ENCODE results near the gene AKIRIN2. TPM values are rescaled to one million over a fixed set of nuclear protein-coding genes. Genes with fewer than 3 reads are reported as not detected.

AKIRIN2 gene
- total and polyA plus RNA-seq, 9 donors = 24.3 to 53.6 (median 43.3) TPM

GRCh38 chr6:87654122-87654521 lies 47.9 kb downstream of the AKIRIN2 start:
- no peaks in the 10 kb centered on the region for H3K27me3 ChIP-seq
- TF ChIP-seq EP300 (IDR thresholded peaks at IDR 0.05) (no peak), CTCF (IDR thresholded peaks at IDR 0.05) (no peak), POLR2A (IDR thresholded peaks at IDR 0.05) (no peak)
- no peak for DNase-seq
- no peaks in the 10 kb centered on the region for H3K9me3 ChIP-seq
- no peak overlapping the region for H3K4me3 ChIP-seq
- peaks cover 1% of the 10 kb centered on the region for H3K4me1 ChIP-seq (ENCODE audit: insufficient read depth)
- WGBS, 3 donors = 84 to 90% (median 86%) methylated on average over 1 of the region's 1 CpG
- intact Hi-C loops (cut with DNase I) = no loop called here
- H3K36me3 ChIP-seq = no peaks in the 10 kb centered on the region
- no peak overlapping the region for H3K27ac ChIP-seq

GRCh38 chr6:87653074-87653962 lies 48.7 kb downstream of the AKIRIN2 start:
- intact Hi-C loops (cut with DNase I) = no loop called here
- Histone ChIP-seq H3K9me3 (no peaks in the 10 kb centered on the region), H3K36me3 (no peaks in the 10 kb centered on the region), H3K4me1 (ENCODE audit: insufficient read depth) (peaks cover 1% of the 10 kb centered on the region), H3K4me3 (no peak overlapping the region), H3K27me3 (no peaks in the 10 kb centered on the region), H3K27ac (no peak overlapping the region)
- 43 to 58% (median 49%) methylated on average over 3 of the region's 3 CpGs for WGBS, 3 donors
- TF ChIP-seq CTCF (IDR thresholded peaks at IDR 0.05) (no peak), EP300 (IDR thresholded peaks at IDR 0.05) (no peak), POLR2A (IDR thresholded peaks at IDR 0.05) (no peak)
- DNase-seq = no peak

GRCh38 chr6:87645080-87645479 lies 57.0 kb downstream of the AKIRIN2 start:
- H3K9me3 ChIP-seq = no peaks in the 10 kb centered on the region
- WGBS, 3 donors = 73 to 84% (median 82%) methylated on average over 1 of the region's 1 CpG
- TF ChIP-seq CTCF (IDR thresholded peaks at IDR 0.05) = no peak
- no peak for TF ChIP-seq EP300 (IDR thresholded peaks at IDR 0.05)
- no peak for TF ChIP-seq POLR2A (IDR thresholded peaks at IDR 0.05)

GRCh38 chr6:87641065-87641692 lies 60.9 kb downstream of the AKIRIN2 start:
- Histone ChIP-seq H3K27ac (no peak overlapping the region), H3K4me1 (ENCODE audit: insufficient read depth) (no peaks in the 10 kb centered on the region), H3K4me3 (no peak overlapping the region), H3K36me3 (no peaks in the 10 kb centered on the region), H3K9me3 (no peaks in the 10 kb centered on the region), H3K27me3 (no peaks in the 10 kb centered on the region)
- intact Hi-C loops (cut with DNase I) = no loop called here
- no peak for DNase-seq
- TF ChIP-seq EP300 (IDR thresholded peaks at IDR 0.05) (no peak), CTCF (IDR thresholded peaks at IDR 0.05) (no peak), POLR2A (IDR thresholded peaks at IDR 0.05) (no peak)
- 65 to 81% (median 75%) methylated on average over 1 of the region's 1 CpG for WGBS, 3 donors

More at GRCh38 chr6:87645080-87645479, 57.0 kb downstream of the AKIRIN2 start:
- H3K4me3 ChIP-seq = no peak overlapping the region
- intact Hi-C loops (cut with DNase I) = no loop called here
- H3K36me3 ChIP-seq = no peaks in the 10 kb centered on the region
- no peak overlapping the region for H3K27ac ChIP-seq
- no peak for DNase-seq
- H3K27me3 ChIP-seq = no peaks in the 10 kb centered on the region
- H3K4me1 ChIP-seq (ENCODE audit: insufficient read depth) = no peaks in the 10 kb centered on the region
